Mucosa of stomach (tissue), 1 donor: ENCODE results near the gene DCANP1.

ENCODE experiments used
- H3K27me3 ChIP-seq: one replicate; pipeline ENCODE4 v1.7.0; 2013; ENCODE audit warnings: mild to moderate bottlenecking, low read length; ENCODE audit not compliant: control insufficient read depth, insufficient read depth
- H3K36me3 ChIP-seq: one replicate; pipeline ENCODE4 v1.7.0; 2013; ENCODE audit warnings: low read length; ENCODE audit not compliant: control insufficient read depth, insufficient read depth
- H3K4me1 ChIP-seq: one replicate; pipeline ENCODE4 v1.7.0; 2013; ENCODE audit warnings: mild to moderate bottlenecking, low read length; ENCODE audit not compliant: control insufficient read depth, insufficient read depth
- H3K4me3 ChIP-seq: one replicate; pipeline ENCODE4 v1.7.0; 2013; ENCODE audit warnings: low read length
- H3K9ac ChIP-seq: one replicate; pipeline ENCODE4 v1.7.0; 2013; ENCODE audit warnings: mild to moderate bottlenecking, low read length, moderate library complexity
- H3K9me3 ChIP-seq: one replicate; pipeline ENCODE4 v1.7.0; 2013; ENCODE audit warnings: mild to moderate bottlenecking, low read length, moderate library complexity; ENCODE audit not compliant: control insufficient read depth
- donor health status: Pancreatic carcinoma.

Gene DCANP1

DNA sequence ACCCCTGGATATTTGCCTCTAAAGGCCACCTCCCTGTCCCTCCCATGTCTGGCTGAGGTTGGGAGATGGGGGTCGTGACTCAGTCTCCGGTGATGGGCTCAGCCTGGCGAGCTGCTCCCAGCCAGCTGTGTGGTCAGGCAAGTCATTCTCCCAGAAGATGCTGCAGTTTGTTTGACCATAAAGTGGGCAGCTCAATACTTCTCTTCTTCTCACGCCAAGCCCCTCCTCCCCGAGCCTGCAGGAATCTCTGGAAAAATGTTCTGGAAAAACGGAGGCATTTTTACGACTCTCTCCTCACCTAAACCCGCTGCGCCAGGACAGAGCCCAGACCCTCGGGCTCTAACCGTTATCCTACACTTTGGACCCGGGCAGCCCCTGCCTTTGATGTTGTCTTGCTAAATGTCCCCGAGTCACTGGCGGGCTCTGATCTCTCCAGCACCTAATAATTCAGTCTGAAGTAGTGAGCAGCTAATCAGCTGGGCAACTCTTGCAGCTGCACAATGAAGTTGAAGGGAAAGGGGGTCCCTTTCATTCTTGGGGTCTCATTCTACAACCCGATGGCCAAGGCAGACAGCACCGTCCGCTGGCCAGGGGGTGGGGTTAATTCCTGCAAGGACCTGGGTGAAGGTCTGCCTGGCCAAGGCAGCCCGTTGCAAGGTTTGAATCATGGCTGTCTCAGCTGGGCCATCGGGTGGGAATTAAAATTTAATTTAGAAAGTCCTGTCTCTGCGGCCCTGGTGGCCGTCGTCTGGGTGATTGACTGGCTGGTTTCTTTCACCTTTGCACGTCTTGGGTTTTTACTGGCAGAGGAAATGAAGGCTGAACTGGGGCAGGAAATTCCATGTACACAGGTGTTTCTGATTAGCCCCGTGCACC is 12.3 kb downstream of the DCANP1 start:
- no peaks in the 10 kb centered on the region for H3K27me3 ChIP-seq
- H3K4me1 ChIP-seq = peaks cover 9% of the 10 kb centered on the region
- H3K4me3 ChIP-seq = no peak overlapping the region
- H3K9me3 ChIP-seq = no peaks in the 10 kb centered on the region
- H3K9ac ChIP-seq = no peak overlapping the region
- H3K36me3 ChIP-seq = no peaks in the 10 kb centered on the region

DNA sequence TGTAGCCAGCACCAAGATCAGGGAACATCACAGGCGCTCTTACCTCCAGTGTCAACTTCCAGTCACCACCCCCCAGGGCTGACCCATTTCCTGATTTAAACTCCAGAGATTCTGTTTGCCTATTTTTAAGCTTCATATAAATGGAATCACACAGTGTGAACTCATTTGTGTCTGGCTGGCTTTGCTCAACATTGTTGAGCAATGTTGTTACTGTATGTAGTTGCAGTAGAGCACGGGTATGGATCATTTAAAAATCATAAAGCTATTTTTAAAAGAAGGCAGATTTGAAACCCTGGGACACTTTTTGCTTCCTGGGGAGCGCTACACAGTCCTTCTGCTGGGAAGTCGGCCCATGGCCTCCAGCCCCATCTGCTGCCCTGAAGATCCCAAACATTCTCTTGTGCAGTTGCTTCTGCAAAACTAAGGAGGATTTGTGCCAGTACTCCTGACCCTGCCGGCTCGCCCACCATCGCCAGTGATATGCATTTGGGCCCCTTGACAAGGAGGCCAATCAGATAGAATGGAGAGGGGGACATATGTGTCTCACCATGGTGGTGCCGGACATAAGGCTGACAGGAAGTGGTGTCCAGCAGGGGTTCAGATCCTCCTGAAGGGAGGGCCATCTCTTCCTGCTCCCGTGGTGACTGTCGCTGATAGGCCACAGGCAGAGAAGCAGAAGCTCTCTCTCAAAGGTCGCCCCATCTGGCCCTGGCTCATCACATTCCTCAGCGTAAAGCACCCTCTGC is 13.3 kb downstream of the DCANP1 start:
- Histone ChIP-seq H3K9me3 (no peaks in the 10 kb centered on the region), H3K4me3 (no peak overlapping the region), H3K4me1 (peaks cover 9% of the 10 kb centered on the region), H3K9ac (no peak overlapping the region), H3K36me3 (no peaks in the 10 kb centered on the region), H3K27me3 (no peaks in the 10 kb centered on the region)

DNA sequence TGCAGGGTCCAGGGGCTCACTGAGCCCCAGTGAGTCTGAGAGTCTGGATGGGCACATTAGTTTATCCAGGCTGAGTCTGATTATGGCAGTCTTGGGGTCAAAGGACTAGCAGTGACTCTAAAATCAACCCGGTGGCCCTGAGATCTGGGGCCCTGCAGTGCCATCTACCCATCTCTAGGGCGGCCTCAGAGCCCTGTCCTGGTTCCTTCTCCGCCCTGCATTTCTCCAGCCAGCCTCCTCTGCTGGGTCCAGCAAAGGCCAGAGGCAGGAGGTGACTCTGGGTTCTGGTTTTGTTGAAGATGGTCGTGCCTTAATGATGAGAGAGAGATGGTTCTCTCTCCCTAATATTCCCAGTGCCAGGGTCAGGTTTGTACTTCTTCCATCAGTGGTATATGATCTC is 15.0 kb downstream of the DCANP1 start:
- Histone ChIP-seq H3K27me3 (no peaks in the 10 kb centered on the region), H3K9ac (no peak overlapping the region), H3K4me1 (no peaks in the 10 kb centered on the region), H3K4me3 (no peak overlapping the region), H3K9me3 (peaks cover 5% of the 10 kb centered on the region), H3K36me3 (no peaks in the 10 kb centered on the region)

DNA sequence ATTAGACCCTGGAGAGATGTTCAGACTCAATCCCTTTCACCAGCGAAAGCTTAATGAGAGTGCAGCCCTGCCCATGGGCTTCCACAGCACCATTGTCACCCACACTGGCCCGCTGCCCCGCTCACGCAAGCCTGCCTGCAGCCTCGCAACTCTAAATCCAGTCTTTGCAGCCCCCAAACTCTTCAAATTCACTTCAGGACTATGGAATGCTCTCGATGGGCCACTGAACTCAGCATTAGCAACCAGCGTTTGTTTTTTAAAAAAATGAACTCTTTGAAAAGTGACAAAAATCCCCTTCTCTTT is 17.1 kb downstream of the DCANP1 start:
- Histone ChIP-seq H3K9ac (no peak overlapping the region), H3K27me3 (no peaks in the 10 kb centered on the region), H3K4me3 (no peak overlapping the region), H3K36me3 (no peaks in the 10 kb centered on the region), H3K4me1 (no peaks in the 10 kb centered on the region), H3K9me3 (peaks cover 5% of the 10 kb centered on the region)

DNA sequence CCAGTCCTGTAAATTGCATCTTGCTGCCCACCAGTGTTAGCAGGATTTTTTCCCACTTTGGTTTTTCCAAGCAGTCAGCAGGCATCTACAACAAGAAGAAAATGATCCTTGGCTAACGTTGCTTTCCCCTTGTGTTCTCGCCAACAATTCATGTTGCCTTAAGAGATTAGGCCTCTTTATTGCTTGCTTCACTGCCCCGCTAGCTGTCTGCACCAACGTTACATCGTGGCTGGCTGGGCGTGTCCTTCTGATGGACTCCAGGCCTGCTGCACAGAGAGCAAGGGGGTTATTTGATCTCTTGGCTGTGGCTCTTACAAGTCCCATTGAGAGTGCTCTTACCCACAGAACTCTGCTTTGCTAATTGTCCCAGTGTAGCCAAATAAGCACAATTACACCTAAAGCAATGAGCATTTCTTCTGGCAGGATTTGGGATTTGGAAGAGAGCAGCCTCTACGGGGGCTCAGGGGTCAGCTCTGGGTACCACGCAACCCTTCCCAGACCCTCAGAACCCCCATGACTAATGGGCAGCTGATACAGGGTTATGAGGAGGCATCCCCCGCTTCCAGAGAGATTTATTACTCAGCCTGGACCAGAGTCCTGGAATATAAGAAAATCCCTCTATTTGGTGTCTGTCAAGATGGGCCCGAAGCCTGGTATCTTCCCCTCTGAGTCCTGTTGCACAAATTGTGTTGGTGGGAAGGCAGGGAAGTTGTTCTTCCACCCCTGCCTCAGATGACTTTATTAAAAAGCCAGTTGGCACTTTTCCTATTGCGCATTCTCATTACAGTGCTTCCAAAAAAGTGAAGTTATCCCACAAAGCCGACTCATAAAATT is 17.6 kb downstream of the DCANP1 start:
- H3K27me3 ChIP-seq = no peaks in the 10 kb centered on the region
- H3K9me3 ChIP-seq = peaks cover 5% of the 10 kb centered on the region
- H3K4me3 ChIP-seq = no peak overlapping the region
- H3K9ac ChIP-seq = no peak overlapping the region
- no peaks in the 10 kb centered on the region for H3K36me3 ChIP-seq
- H3K4me1 ChIP-seq = no peaks in the 10 kb centered on the region

DNA sequence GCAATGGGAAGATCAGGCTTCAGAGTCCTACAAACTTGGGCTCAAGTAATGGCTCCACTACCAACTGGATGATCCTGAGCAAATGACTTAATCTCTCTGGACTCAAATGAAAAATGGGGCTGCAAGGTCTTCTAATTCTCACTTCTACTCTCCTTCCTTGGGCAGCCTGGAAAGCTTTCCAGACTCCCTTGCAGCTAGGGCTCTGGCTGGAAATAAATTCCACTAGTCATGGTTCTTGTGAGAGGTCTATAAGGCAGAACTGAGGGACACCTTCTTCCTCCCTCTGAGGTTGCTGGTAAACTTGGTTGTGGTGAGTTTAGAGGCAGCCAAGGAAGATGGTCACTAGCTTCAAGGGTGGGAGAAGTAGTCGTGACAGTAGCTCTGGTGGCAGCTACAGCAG is 18.6 kb downstream of the DCANP1 start:
- H3K4me3 ChIP-seq = no peak overlapping the region
- H3K9me3 ChIP-seq = peaks cover 5% of the 10 kb centered on the region
- H3K36me3 ChIP-seq = no peaks in the 10 kb centered on the region
- H3K27me3 ChIP-seq = no peaks in the 10 kb centered on the region
- H3K9ac ChIP-seq = no peak overlapping the region
- H3K4me1 ChIP-seq = no peaks in the 10 kb centered on the region

DNA sequence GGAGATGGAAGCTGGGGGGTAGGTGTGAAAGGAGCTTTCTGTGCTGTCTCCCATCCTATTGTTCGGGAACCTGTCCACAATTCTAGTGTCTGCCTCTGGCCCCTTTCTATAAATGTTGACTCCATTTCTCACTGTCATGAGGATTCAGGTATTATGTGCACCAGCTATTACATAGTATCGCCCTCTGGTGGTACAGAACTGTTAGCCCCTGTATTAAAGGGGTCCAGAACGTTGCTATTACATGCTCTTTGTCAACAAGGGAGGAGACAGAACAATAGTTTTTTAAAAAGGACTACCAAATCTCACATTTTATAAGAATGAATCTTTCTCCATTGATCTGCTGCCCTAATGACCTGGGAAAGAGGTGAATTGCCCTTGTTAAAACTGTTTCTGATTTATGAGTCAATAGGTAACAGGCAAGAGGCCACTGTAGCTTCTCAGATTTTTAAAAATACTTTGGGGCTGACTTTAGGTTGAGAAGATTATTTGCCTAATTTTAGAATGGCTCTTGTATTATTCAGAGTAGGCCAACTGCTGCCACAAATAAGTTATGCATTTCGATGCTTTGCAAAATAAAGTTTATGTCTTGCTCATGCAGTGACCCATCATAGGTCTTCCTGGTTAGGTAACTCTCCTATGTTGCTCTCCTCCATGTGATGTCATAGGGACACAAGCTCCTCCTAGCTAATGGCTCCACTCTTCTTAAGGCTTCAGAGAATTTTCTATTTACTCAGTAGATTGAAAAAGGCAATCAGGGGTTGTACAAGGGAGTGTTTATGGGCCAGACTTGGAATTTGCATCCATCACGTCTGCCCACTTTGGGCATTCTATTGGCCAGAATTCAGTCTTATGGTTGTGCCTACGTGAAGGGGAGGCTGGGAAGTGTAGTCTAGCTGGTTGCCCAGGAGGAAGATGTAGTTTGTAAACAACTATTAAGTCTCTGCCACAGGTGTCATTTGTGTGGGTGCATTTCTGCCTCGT is 20.8 kb downstream of the DCANP1 start:
- Histone ChIP-seq H3K9ac (no peak overlapping the region), H3K27me3 (no peaks in the 10 kb centered on the region), H3K4me1 (no peaks in the 10 kb centered on the region), H3K9me3 (peaks cover 5% of the 10 kb centered on the region), H3K4me3 (no peak overlapping the region), H3K36me3 (no peaks in the 10 kb centered on the region)

DNA sequence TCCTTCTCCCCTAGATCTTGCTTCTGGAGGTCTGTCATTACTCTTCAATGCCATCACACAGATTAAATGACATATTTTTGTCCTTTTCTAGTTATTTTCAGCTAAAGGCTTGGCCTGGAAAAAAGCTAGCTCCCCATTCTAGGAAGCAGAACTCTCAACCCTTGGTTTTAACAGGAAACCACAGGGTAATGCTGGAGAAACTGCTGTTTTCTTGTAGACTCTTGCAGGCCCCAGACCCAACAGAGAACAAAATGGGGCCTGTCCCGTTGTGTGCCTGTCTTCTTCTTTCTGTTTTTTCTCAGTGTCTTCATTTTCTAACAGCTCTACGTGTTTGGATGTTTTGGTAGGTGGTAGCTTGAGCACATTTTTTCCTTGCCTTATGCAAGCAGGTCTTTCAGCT is 21.5 kb downstream of the DCANP1 start:
- no peaks in the 10 kb centered on the region for H3K36me3 ChIP-seq
- peaks cover 5% of the 10 kb centered on the region for H3K9me3 ChIP-seq
- H3K9ac ChIP-seq = no peak overlapping the region
- no peaks in the 10 kb centered on the region for H3K27me3 ChIP-seq
- H3K4me1 ChIP-seq = no peaks in the 10 kb centered on the region
- no peak overlapping the region for H3K4me3 ChIP-seq

DNA sequence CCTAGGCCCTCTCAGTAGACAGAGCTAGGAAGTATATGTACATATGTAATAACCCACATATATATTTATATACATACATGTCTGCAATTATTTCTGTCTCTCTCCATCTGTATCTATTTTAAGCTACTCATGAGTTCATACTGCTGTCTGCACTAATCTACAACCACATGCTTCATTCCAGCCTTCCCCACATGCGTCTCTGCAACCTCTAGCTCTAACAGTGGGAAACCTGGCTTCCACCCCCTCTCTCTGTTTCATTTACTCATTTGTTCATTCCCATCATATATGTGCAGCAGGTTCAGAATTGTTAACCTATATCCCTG is 23.3 kb downstream of the DCANP1 start:
- no peaks in the 10 kb centered on the region for H3K4me1 ChIP-seq
- H3K27me3 ChIP-seq = no peaks in the 10 kb centered on the region
- no peak overlapping the region for H3K9ac ChIP-seq
- no peaks in the 10 kb centered on the region for H3K36me3 ChIP-seq
- H3K4me3 ChIP-seq = no peak overlapping the region
- H3K9me3 ChIP-seq = peaks cover 5% of the 10 kb centered on the region

DNA sequence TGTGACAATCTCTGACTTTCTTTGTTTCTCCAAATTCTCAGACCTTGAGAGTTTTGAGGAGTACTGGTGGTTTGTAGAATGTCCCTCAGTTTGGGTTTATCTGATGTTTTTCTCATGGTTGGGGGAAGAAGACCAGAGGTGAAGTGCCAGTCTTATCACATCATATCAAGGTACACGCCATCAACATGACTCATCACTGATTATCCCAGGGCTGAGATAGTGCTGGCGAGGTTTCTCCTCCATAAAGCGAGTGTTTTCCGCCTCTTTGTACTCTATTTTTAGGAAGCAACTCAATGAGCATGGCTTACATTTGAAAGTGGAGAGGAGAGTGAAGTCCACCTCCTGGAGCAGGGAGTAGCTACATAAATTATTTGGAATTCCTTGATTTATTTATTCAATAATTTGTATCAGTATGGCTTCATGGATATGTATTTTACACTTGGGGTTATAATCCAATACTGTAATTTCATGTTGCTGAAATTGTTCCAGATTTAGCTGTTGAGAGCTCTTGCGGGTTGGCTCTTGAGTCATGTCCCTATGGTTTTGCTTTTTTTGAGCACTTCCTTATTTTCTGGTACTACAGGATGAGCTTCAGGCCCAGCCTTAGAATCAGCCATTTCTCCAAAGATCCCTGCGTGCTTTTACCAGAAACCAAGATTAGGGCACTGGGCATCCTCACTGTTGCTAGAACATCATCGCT is 23.9 kb downstream of the DCANP1 start:
- Histone ChIP-seq H3K4me1 (no peaks in the 10 kb centered on the region), H3K9ac (no peak overlapping the region), H3K9me3 (no peaks in the 10 kb centered on the region), H3K4me3 (no peak overlapping the region), H3K36me3 (no peaks in the 10 kb centered on the region), H3K27me3 (no peaks in the 10 kb centered on the region)

DNA sequence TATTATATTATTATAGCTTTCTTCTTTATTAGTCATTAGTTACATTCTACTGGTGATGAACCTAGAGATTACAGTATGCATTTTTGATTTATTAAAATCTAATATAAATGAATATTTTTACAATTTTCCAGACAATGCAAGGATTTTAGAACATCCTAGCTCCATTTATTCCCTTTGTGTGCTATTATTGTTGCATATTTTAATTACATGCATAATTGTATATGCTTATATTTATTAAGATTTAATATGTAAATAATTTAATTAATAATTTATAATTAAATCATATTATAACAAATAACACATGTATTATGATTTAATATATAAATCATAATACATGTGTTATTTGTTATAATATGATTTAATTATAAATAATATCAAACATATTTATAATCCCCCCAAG is 24.7 kb downstream of the DCANP1 start:
- no peak overlapping the region for H3K4me3 ChIP-seq
- no peaks in the 10 kb centered on the region for H3K4me1 ChIP-seq
- no peaks in the 10 kb centered on the region for H3K36me3 ChIP-seq
- H3K9ac ChIP-seq = no peak overlapping the region
- H3K27me3 ChIP-seq = no peaks in the 10 kb centered on the region
- H3K9me3 ChIP-seq = no peaks in the 10 kb centered on the region
